ENCODE results near the gene AMER2. TPM values are rescaled to one million over a fixed set of nuclear protein-coding genes. Genes with fewer than 3 reads are reported as not detected.

The AMER2 gene
- polyA plus RNA-seq, 3 donors, result not detected

DNA sequence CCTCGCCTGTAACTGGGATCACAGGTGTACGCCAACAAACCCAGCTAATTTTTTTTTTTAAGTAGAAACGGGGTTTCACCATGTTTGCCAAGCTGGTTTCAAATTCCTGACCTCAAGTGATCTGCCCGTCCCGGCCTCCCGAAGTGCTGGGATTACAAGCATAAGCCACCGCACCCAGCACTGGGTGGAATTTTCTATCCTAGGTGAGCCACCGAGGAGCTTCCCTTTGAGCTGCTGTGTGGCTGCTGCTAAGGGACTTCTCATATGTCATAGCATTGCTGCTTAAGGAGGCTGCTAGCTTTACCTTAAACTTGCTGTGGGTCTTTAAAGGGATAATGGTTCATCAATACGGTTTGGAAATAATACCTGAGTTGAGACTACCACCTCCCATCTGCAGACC is 2.9 kb upstream of the AMER2 start:
- Mint-ChIP-seq H3K4me1 (peaks cover 10% of the 10 kb centered on the region), H3K27ac (no peak overlapping the region), H3K9me3 (peaks cover under 1 to 27% (median 21%) of the 10 kb centered on the region in 7 donors), H3K36me3 (peaks cover 0 to 6% of the 10 kb centered on the region in 2 donors), H3K4me3 (no peak overlapping the region), H3K27me3 (ENCODE audit: low read depth in 3 of 3) (peaks cover 45 to 68% (median 59%) of the 10 kb centered on the region in 3 donors)
- no peaks in the 10 kb centered on the region for H4K20me1 ChIP-seq (ENCODE audit: insufficient read depth, low read length)
- no peak for DNase-seq
- no peaks in the 10 kb centered on the region for H3K79me2 ChIP-seq (ENCODE audit: insufficient read depth, low read length)
- no peak overlapping the region for H3K4me2 ChIP-seq (replicated peaks; ENCODE audit: extremely low read depth, low read length, poor library complexity, severe bottlenecking)
- H3K27me3 ChIP-seq (ENCODE audit: control insufficient read depth in 2 of 2, insufficient read depth in 2 of 2, low read length in 2 of 2), result peaks cover 50 to 57% of the 10 kb centered on the region in 2 donors
- peaks cover 0 to 25% of the 10 kb centered on the region in 2 donors for H3K9me3 ChIP-seq (replicated peaks in 1 of 2; ENCODE audit: control insufficient read depth in 1 of 2, insufficient read depth in 1 of 2, low read length in 2 of 2)
- H2AFZ ChIP-seq (ENCODE audit: insufficient read depth, low read depth, low read length, poor library complexity, severe bottlenecking), result no peak overlapping the region
- TF ChIP-seq, protein P1, sequence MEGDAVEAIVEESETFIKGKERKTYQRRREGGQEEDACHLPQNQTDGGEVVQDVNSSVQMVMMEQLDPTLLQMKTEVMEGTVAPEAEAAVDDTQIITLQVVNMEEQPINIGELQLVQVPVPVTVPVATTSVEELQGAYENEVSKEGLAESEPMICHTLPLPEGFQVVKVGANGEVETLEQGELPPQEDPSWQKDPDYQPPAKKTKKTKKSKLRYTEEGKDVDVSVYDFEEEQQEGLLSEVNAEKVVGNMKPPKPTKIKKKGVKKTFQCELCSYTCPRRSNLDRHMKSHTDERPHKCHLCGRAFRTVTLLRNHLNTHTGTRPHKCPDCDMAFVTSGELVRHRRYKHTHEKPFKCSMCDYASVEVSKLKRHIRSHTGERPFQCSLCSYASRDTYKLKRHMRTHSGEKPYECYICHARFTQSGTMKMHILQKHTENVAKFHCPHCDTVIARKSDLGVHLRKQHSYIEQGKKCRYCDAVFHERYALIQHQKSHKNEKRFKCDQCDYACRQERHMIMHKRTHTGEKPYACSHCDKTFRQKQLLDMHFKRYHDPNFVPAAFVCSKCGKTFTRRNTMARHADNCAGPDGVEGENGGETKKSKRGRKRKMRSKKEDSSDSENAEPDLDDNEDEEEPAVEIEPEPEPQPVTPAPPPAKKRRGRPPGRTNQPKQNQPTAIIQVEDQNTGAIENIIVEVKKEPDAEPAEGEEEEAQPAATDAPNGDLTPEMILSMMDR (IDR thresholded peaks at IDR 0.05), result no peak
- peaks cover 0 to 3% of the 10 kb centered on the region in 2 donors for H3K4me1 ChIP-seq (ENCODE audit: control insufficient read depth in 1 of 2, insufficient read depth in 2 of 2, low read length in 2 of 2)
- intact Hi-C loops (cut with micrococcal nuclease), result no loop called here
- 93% methylated on average over 8 of the region's 9 CpGs for WGBS (ENCODE audit: insufficient coverage)
- no peak overlapping the region for H3K27ac ChIP-seq (ENCODE audit: low read depth in 1 of 2, low read length in 2 of 2)
- H3K9ac ChIP-seq (ENCODE audit: insufficient read depth, low read length, poor library complexity, severe bottlenecking), result no peak overlapping the region
- no peaks in the 10 kb centered on the region for H3K36me3 ChIP-seq (replicated peaks in 1 of 2; ENCODE audit: control insufficient read depth in 1 of 2, insufficient read depth in 2 of 2, low read length in 2 of 2)
- H3K4me3 ChIP-seq (replicated peaks in 1 of 3; ENCODE audit: low read depth in 2 of 3, low read length in 3 of 3), result no peak overlapping the region

DNA sequence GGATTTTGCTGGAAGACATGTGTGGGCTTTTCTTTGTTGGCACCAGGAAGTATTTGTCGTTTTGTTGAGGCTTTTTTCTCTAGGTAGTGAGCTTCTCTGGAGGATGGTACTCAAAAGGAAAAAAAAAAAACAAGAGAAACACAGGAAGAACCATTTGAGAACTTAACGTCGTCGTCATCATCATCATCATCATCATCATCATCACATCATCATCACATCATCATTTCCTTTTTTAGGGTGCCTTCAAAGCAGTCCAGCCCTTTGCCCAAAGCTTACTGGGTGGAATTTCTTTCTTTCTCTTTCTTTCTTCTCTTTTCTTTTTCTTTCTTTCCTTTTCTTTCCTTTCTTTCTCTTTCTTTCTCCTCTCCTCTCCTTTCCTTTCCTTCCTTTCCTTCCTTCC is 2.2 kb upstream of the AMER2 start:
- no peak for DNase-seq
- H3K27me3 ChIP-seq (ENCODE audit: control insufficient read depth in 2 of 2, insufficient read depth in 2 of 2, low read length in 2 of 2), result peaks cover 47 to 57% of the 10 kb centered on the region in 2 donors

More for the DNA sequence above, 2.2 kb upstream of the AMER2 start:
- no peak overlapping the region for H3K9ac ChIP-seq (ENCODE audit: insufficient read depth, low read length, poor library complexity, severe bottlenecking)
- no peak overlapping the region for H2AFZ ChIP-seq (ENCODE audit: insufficient read depth, low read depth, low read length, poor library complexity, severe bottlenecking)
- peaks cover 0 to 3% of the 10 kb centered on the region in 2 donors for H3K4me1 ChIP-seq (ENCODE audit: control insufficient read depth in 1 of 2, insufficient read depth in 2 of 2, low read length in 2 of 2)
- TF ChIP-seq, protein P1 (IDR thresholded peaks at IDR 0.05), result no peak
- H3K4me3 Mint-ChIP-seq, result peak overlapping the region in 1 of 2 donors; percentile 18
- no peak overlapping the region for H3K4me3 ChIP-seq (replicated peaks in 1 of 3; ENCODE audit: low read depth in 2 of 3, low read length in 3 of 3)
- no peaks in the 10 kb centered on the region for H3K36me3 ChIP-seq (replicated peaks in 1 of 2; ENCODE audit: control insufficient read depth in 1 of 2, insufficient read depth in 2 of 2, low read length in 2 of 2)
- H3K9me3 Mint-ChIP-seq, result peaks cover 0 to 22% (median 15%) of the 10 kb centered on the region in 7 donors
- H3K27ac Mint-ChIP-seq, result no peak overlapping the region
- intact Hi-C loops (cut with micrococcal nuclease), result no loop called here
- H3K4me2 ChIP-seq (replicated peaks; ENCODE audit: extremely low read depth, low read length, poor library complexity, severe bottlenecking), result no peak overlapping the region
- peaks cover 0 to 24% of the 10 kb centered on the region in 2 donors for H3K9me3 ChIP-seq (replicated peaks in 1 of 2; ENCODE audit: control insufficient read depth in 1 of 2, insufficient read depth in 1 of 2, low read length in 2 of 2)
- no peak overlapping the region for H3K27ac ChIP-seq (ENCODE audit: low read depth in 1 of 2, low read length in 2 of 2)
- H3K27me3 Mint-ChIP-seq (ENCODE audit: low read depth in 3 of 3), result peaks cover 52 to 69% (median 59%) of the 10 kb centered on the region in 3 donors
- H4K20me1 ChIP-seq (ENCODE audit: insufficient read depth, low read length), result no peaks in the 10 kb centered on the region
- peaks cover 0 to 6% of the 10 kb centered on the region in 2 donors for H3K36me3 Mint-ChIP-seq
- H3K79me2 ChIP-seq (ENCODE audit: insufficient read depth, low read length), result no peaks in the 10 kb centered on the region
- peaks cover 10% of the 10 kb centered on the region for H3K4me1 Mint-ChIP-seq
- 94% methylated on average over 3 of the region's 4 CpGs for WGBS (ENCODE audit: insufficient coverage)

All from CD14-positive monocyte (primary cell).